GM12878 (cell line): ENCODE measurements around the gene RUNX3. TPM values are rescaled to one million over a fixed set of nuclear protein-coding genes. Genes with fewer than 3 reads are reported as not detected.

Experiments used
- ATAC-seq: fragments of 200-7000 bp; cut with Tn5 transposase; 3 replicates; pipeline ENCODE4 v1.9.1; 2020; ENCODE audit warnings: mild to moderate bottlenecking, moderate library complexity
- BruUV-seq: library from RNA; stranded (reverse); fragments of 400-500 nt; replicated peaks from 2 replicates; lab custom pipeline; 2021; lab: Mats Ljungman, UMichigan
- CTCF ChIA-PET: fragments of 300-600 bp; sonication (Branson Sonifier 250); formaldehyde crosslinking; extraction: SDS; loops from one replicate; lab custom pipeline; 2021; ENCODE audit warnings: inconsistent platforms; lab: Yijun Ruan, JAX
- POLR2A ChIA-PET: fragments of 350-600 bp; formaldehyde crosslinking; extraction: SDS; loops from one replicate; lab custom pipeline; 2021; ENCODE audit warnings: inconsistent platforms; lab: Charles Lee
- RAD21 ChIA-PET: fragments of 300-600 bp; sonication (Branson Sonifier 250); formaldehyde crosslinking; loops from one replicate; lab custom pipeline; 2023; ENCODE audit warnings: antibody characterized with exemption; ENCODE audit not compliant: unreplicated experiment; lab: Charles Lee
- SMC1A ChIA-PET: fragments of 300-600 bp; sonication (Branson Sonifier 250); formaldehyde crosslinking; loops from one replicate; lab custom pipeline; 2023; ENCODE audit not compliant: unreplicated experiment, uncharacterized antibody; lab: Charles Lee
- DNase-seq: peaks from one replicate; pipeline ENCODE4 v3.0.0-alpha.2; 2011; ENCODE audit warnings: low read depth, low spot score
- FAIRE-seq: peaks from 3 replicates; lab custom pipeline; 2011; peaks lifted over from hg19 to GRCh38; lab: Jason Lieb, UNC
- H2AFZ ChIP-seq: 2 replicates; pipeline ENCODE4 v1.6.0; 2011; ENCODE audit warnings: low read depth, low read length, control low read depth; ENCODE audit not compliant: control insufficient read depth
- H3K27ac ChIP-seq: 2 replicates; pipeline ENCODE4 v1.5.1; 2011; ENCODE audit warnings: control low read depth; ENCODE audit not compliant: control insufficient read depth, insufficient read depth
- H3K27me3 ChIP-seq, 2 experiments: replicated peaks in 1 of 2; 2 replicates each; pipeline versions ENCODE4 v1.6.0 to v1.6.1; 2011; ENCODE audit warnings: low read length in 1 of 2; ENCODE audit not compliant: control insufficient read depth in 2 of 2, insufficient read depth in 2 of 2
- H3K36me3 ChIP-seq, 2 experiments: 2 replicates each; pipeline ENCODE4 v1.5.1; 2011; ENCODE audit warnings: low read length in 1 of 2; ENCODE audit not compliant: control insufficient read depth in 2 of 2, insufficient read depth in 2 of 2
- H3K4me1 ChIP-seq: 2 replicates; pipeline ENCODE4 v1.6.1; 2011; ENCODE audit warnings: mild to moderate bottlenecking, low read length, moderate library complexity, mixed read lengths; ENCODE audit not compliant: control insufficient read depth, insufficient read depth
- H3K4me2 ChIP-seq: 2 replicates; pipeline ENCODE4 v1.6.0; 2011; ENCODE audit warnings: control low read depth; ENCODE audit not compliant: control insufficient read depth, insufficient read depth
- H3K4me3 ChIP-seq: fragments of 200-600 bp; sonication (generic); 2 replicates; pipeline ENCODE4 v1.5.1; 2016
- H3K79me2 ChIP-seq: 2 replicates; pipeline ENCODE4 v1.6.0; 2011; ENCODE audit warnings: low read length; ENCODE audit not compliant: control insufficient read depth, insufficient read depth
- H3K9ac ChIP-seq: 2 replicates; pipeline ENCODE4 v1.8.0; 2011; ENCODE audit warnings: low read length, control low read depth, mixed read lengths; ENCODE audit not compliant: control insufficient read depth, insufficient read depth
- H3K9me3 ChIP-seq: replicated peaks from 3 replicates; pipeline ENCODE4 v1.5.1; 2011; ENCODE audit warnings: mild to moderate bottlenecking, low read length; ENCODE audit not compliant: control insufficient read depth, insufficient read depth
- H4K20me1 ChIP-seq: 2 replicates; pipeline ENCODE4 v1.6.0; 2011; ENCODE audit not compliant: control insufficient read depth, insufficient read depth
- ESRRA ChIP-seq: IDR thresholded peaks from 2 replicates; pipeline ENCODE4 v1.6.1; 2012; ENCODE audit warnings: mild to moderate bottlenecking, low read length, improper control_type of control experiment
- IKZF2 ChIP-seq, 2 experiments: fragments of 450-650 bp; IDR thresholded peaks; 2 replicates each; pipeline ENCODE4 v1.6.1; 2017; ENCODE audit warnings: mild to moderate bottlenecking in 2 of 2, moderate library complexity in 2 of 2
- POLR2AphosphoS2 ChIP-seq: IDR thresholded peaks from 2 replicates; pipeline ENCODE4 v1.6.1; 2011; ENCODE audit warnings: low read depth, mild to moderate bottlenecking, low read length, improper control_type of control experiment, moderate library complexity
- RUNX3 ChIP-seq: IDR thresholded peaks from 2 replicates; pipeline ENCODE4 v1.6.1; 2012; ENCODE audit warnings: low read length, inconsistent platforms
- STAT3 ChIP-seq: IDR thresholded peaks from 2 replicates; pipeline ENCODE4 v1.6.1; 2011; ENCODE audit warnings: low read depth, low read length, improper control_type of control experiment
- TAF1 ChIP-seq: IDR thresholded peaks from 2 replicates; pipeline ENCODE4 v1.6.1; 2011; ENCODE audit warnings: mild to moderate bottlenecking, low read depth, low read length, borderline replicate concordance
- WGBS: methylation state at CpG from one replicate; pipeline ENCODE4 v1.1.6; 2016; ENCODE audit warnings: low lambda C conversion rate; ENCODE audit not compliant: insufficient replicate concordance, insufficient coverage; ENCODE audit errors: missing lambda C conversion rate; 5-methylcytosine and 5-hydroxymethylcytosine counted together
- in situ Hi-C: fragments of 300-500 bp; cut with MboI; formaldehyde crosslinking; loops from 9 replicates; pipeline ENCODE4 v1.14.3; 2018; ENCODE audit warnings: mixed read lengths
- intact Hi-C: fragments of 100-400 bp; cut with micrococcal nuclease; formaldehyde crosslinking; loops from one replicate; pipeline ENCODE4 v1.14.2; 2022; ENCODE audit not compliant: unreplicated experiment
- polyA plus RNA-seq, 11 experiments: library from polyadenylated mRNA; depleted of rRNA in 4 of 11; unstranded in 6 of 11; stranded (reverse) in 5 of 11; fragments of >200 nt; fragmentation: Nextera tagmentation in 4 of 11; fragmentation: Illumina TruSeq in 1 of 11; extraction: Ambion mirVana in 4 of 11; extraction: Trizol in 1 of 11; gene quantifications; 1 replicate in 1 of 11; 2 replicates in 10 of 11; pipeline versions ENCODE4 v1.2.1 to v1.2.3, GENCODE V29; 2011 to 2016; ENCODE audit warnings: inconsistent platforms in 2 of 11, missing spikeins in 2 of 11, low read depth in 1 of 11
- total RNA-seq, 4 experiments: library from RNA; depleted of rRNA in 3 of 4; stranded (reverse); fragments of >200 nt in 3 of 4; fragmentation: Illumina TruSeq in 1 of 4; extraction: Trizol in 1 of 4; gene quantifications; 2 replicates each; pipeline versions ENCODE4 v1.2.1 to v1.2.3, GENCODE V29; 2013 to 2021
- TF ChIP-seq, protein P1 (sequence below): fragments of 450-650 bp; IDR thresholded peaks from 2 replicates; pipeline ENCODE4 v1.6.1; 2017; ENCODE audit warnings: mild to moderate bottlenecking, low read depth, inconsistent platforms; ENCODE audit not compliant: poor library complexity, severe bottlenecking

The RUNX3 gene
- total and polyA plus RNA-seq, 10 of the 15 experiments (the other 5 are each of a cell fraction or from before 2014, with no cell fraction given), result 19.0 to 151 (median 31.4) TPM

DNA sequence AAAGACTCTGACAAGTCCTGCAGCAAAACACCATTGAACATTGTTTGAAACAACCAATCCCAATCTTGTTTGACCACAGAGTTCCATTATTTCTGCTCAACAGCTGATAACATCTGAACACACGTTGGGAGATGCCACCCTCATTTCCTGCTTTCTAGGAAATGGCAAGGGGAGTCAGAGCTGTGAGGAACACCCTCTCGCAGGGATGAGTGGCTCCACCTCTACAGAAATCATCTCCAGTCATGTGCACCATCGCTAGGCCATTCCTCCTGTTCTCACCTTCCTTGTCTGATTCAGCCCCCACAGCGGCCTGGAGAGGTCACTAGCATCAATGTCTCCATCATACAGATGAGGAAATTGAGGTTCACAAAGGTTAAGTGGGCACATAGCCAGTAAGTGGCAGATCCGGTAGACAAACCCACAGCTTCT is 22.4 kb upstream of the RUNX3 start (continued):
- TF ChIP-seq IKZF2 (IDR thresholded peaks at IDR 0.05), result 0 out of 4 replicates have a peak, but pooled peaks have one; percentile 9 to 12
- TF ChIP-seq, protein P1, sequence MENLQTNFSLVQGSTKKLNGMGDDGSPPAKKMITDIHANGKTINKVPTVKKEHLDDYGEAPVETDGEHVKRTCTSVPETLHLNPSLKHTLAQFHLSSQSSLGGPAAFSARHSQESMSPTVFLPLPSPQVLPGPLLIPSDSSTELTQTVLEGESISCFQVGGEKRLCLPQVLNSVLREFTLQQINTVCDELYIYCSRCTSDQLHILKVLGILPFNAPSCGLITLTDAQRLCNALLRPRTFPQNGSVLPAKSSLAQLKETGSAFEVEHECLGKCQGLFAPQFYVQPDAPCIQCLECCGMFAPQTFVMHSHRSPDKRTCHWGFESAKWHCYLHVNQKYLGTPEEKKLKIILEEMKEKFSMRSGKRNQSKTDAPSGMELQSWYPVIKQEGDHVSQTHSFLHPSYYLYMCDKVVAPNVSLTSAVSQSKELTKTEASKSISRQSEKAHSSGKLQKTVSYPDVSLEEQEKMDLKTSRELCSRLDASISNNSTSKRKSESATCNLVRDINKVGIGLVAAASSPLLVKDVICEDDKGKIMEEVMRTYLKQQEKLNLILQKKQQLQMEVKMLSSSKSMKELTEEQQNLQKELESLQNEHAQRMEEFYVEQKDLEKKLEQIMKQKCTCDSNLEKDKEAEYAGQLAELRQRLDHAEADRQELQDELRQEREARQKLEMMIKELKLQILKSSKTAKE, result no peak
- no peak for TF ChIP-seq TAF1
- peak; percentile 50; the same call in 1 of the 2 replicates for TF ChIP-seq RUNX3
- TF ChIP-seq STAT3, result no peak
- TF ChIP-seq POLR2AphosphoS2, result 0 out of 2 replicates have a peak, but pooled peaks have one; percentile 35

DNA sequence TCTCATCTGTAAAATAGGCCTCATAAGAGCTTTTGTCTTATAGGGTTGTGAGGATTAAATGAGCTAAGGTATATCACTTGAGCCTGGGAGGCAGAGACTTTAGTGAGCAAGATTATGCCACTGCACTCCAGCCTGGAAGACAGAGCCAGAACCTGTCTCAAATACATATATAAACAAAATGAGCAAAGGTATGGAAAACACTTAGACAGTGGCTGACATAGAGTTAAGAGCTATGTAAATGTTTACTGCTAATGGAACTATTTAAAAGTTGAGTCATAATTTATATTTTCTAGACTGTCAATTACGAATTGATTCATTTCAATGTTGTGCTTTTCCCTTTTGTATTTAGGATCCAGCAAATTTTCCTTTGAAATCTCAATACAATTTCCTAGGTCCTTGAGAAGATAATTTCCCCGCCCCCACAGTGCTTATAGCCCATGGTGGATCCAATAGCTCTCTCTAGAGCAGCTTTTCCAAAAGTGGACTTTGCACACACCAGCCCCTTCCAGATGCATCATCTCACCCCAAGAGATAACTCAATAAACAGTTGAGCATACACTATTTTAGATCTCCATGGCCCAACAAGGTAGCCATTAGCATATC is 21.8 kb upstream of the RUNX3 start:
- ChIA-PET SMC1A (interaction anchor here (1.0 to 18.5 kb wide), 9 partner anchors 8 to 148 kb away, joined by 3 to 391 read pairs (median 8); partner anchors contain the start of gene RUNX3), RAD21 (interaction anchor here (1.3 to 6.4 kb wide), 14 partner anchors 9 to 102 kb away, joined by 3 to 68 read pairs (median 6); partner anchors contain the start of gene RUNX3), POLR2A (interaction anchor here (0.6 to 4.3 kb wide), 12 partner anchors 9 to 1266 kb away, joined by 3 to 35 read pairs (median 4); partner anchors contain the start of gene RUNX3), CTCF (interaction anchor here (0.9 to 18.6 kb wide), 11 partner anchors 9 to 149 kb away, joined by 3 to 396 read pairs (median 9); partner anchors contain the start of gene RUNX3)
- Histone ChIP-seq H3K79me2 (peaks cover 99% of the 10 kb centered on the region), H2AFZ (no peak overlapping the region), H3K9ac (0 out of 2 replicates have a peak overlapping the region, but pooled peaks have one; percentile 28), H3K4me2 (peak overlapping the region; percentile 50), H3K4me1 (peaks cover 93% of the 10 kb centered on the region), H3K36me3 (peaks cover 36% of the 10 kb centered on the region in 2 experiments), H3K9me3 (no peaks in the 10 kb centered on the region), H4K20me1 (peaks cover 4% of the 10 kb centered on the region; the same call in 1 of the 2 replicates), H3K27ac (peak overlapping the region; percentile 57), H3K27me3 (no peaks in the 10 kb centered on the region), H3K4me3 (no peak overlapping the region)
- ATAC-seq, result no peak
- 61% methylated on average over 2 of the region's 2 CpGs for WGBS
- BruUV-seq, result TSS peak; percentile 9
- in situ Hi-C loops (no loop called here), intact Hi-C loops (loop anchor here (5.0 kb wide), 1 partner anchor 150 kb away; no protein-coding TSS in a partner anchor)
- FAIRE-seq, result no peak
- DNase-seq, result no peak
- no peak for TF ChIP-seq ESRRA
- TF ChIP-seq, all 136 proteins: peak for 0
